Osteoblast (primary cell): ENCODE results near the gene RAP1GAP. TPM values are rescaled to one million over a fixed set of nuclear protein-coding genes. Genes with fewer than 3 reads are reported as not detected.

Experiments used
- DNase-seq: peaks from one replicate; pipeline ENCODE4 v3.0.0; 2011; ENCODE audit warnings: low spot score, mixed read lengths; ENCODE audit not compliant: insufficient read length; ENCODE audit errors: missing footprints
- H2AFZ ChIP-seq: 2 replicates; pipeline ENCODE4 v1.6.0; 2011; ENCODE audit warnings: mild to moderate bottlenecking, low read length
- H3K27ac ChIP-seq: 2 replicates; pipeline ENCODE4 v1.5.1; 2011; ENCODE audit warnings: mild to moderate bottlenecking, low read depth, low read length, moderate library complexity
- H3K27me3 ChIP-seq: 2 replicates; pipeline ENCODE4 v1.6.0; 2012; ENCODE audit warnings: mild to moderate bottlenecking, control low read depth, inconsistent platforms, low read length, moderate library complexity; ENCODE audit not compliant: insufficient read depth
- H3K36me3 ChIP-seq: 2 replicates; pipeline ENCODE4 v1.5.1; 2011; ENCODE audit warnings: mild to moderate bottlenecking, low read length, control low read depth, moderate library complexity; ENCODE audit not compliant: insufficient read depth
- H3K4me1 ChIP-seq: 2 replicates; pipeline ENCODE4 v1.5.1; 2011; ENCODE audit warnings: mild to moderate bottlenecking, low read length, control low read depth, moderate library complexity; ENCODE audit not compliant: insufficient read depth
- H3K4me2 ChIP-seq: 2 replicates; pipeline ENCODE4 v1.6.0; 2011; ENCODE audit warnings: mild to moderate bottlenecking, low read length; ENCODE audit not compliant: insufficient read depth
- H3K4me3 ChIP-seq: fragments of 200-600 bp; sonication (generic); 3 replicates; pipeline ENCODE4 v1.5.1; 2012; ENCODE audit warnings: mild to moderate bottlenecking, low read length, inconsistent platforms; ENCODE audit not compliant: insufficient read depth
- H3K79me2 ChIP-seq: 2 replicates; pipeline ENCODE4 v1.6.0; 2012; ENCODE audit warnings: mild to moderate bottlenecking, low read length, control low read depth, inconsistent platforms; ENCODE audit not compliant: insufficient read depth
- H3K9me3 ChIP-seq: 2 replicates; pipeline ENCODE4 v1.5.1; 2011; ENCODE audit warnings: low read depth, low read length, control low read depth
- H4K20me1 ChIP-seq: 2 replicates; pipeline ENCODE4 v1.6.0; 2012; ENCODE audit warnings: mild to moderate bottlenecking, low read length, control low read depth; ENCODE audit not compliant: insufficient read depth
- total RNA-seq: library from RNA; depleted of rRNA; stranded (reverse); fragments of >200 nt; gene quantifications from 2 replicates; pipeline ENCODE4 v1.2.3, GENCODE V29; 2012
- TF ChIP-seq, protein P1 (sequence below): IDR thresholded peaks from 2 replicates; pipeline ENCODE4 v1.5.1; 2011; ENCODE audit warnings: mild to moderate bottlenecking, low read depth, low read length, moderate library complexity; ENCODE audit errors: extremely low read depth

RAP1GAP gene
- total RNA-seq, 1 donor, result under 0.01 TPM

DNA sequence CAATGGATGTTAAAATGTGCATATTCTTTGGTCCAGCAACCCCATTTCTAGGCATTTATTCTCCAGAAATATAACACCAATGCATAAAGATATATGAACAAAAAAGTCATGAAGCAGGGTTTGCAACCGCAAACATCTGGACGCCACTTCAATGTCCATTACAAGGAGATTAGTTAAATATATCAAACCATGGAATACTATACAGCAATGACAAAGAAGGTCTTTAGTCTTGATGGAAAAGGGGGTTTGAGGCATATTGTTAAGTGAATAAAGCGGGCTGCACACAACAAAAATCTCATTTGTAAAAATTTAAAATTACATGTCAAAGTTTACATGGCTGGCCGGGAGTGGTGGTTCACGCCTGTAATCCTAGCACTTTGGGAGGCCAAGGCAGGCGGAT lies 31.6 kb downstream of the RAP1GAP start:
- TF ChIP-seq, protein P1, sequence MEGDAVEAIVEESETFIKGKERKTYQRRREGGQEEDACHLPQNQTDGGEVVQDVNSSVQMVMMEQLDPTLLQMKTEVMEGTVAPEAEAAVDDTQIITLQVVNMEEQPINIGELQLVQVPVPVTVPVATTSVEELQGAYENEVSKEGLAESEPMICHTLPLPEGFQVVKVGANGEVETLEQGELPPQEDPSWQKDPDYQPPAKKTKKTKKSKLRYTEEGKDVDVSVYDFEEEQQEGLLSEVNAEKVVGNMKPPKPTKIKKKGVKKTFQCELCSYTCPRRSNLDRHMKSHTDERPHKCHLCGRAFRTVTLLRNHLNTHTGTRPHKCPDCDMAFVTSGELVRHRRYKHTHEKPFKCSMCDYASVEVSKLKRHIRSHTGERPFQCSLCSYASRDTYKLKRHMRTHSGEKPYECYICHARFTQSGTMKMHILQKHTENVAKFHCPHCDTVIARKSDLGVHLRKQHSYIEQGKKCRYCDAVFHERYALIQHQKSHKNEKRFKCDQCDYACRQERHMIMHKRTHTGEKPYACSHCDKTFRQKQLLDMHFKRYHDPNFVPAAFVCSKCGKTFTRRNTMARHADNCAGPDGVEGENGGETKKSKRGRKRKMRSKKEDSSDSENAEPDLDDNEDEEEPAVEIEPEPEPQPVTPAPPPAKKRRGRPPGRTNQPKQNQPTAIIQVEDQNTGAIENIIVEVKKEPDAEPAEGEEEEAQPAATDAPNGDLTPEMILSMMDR, result no peak
- no peaks in the 10 kb centered on the region for H4K20me1 ChIP-seq

DNA sequence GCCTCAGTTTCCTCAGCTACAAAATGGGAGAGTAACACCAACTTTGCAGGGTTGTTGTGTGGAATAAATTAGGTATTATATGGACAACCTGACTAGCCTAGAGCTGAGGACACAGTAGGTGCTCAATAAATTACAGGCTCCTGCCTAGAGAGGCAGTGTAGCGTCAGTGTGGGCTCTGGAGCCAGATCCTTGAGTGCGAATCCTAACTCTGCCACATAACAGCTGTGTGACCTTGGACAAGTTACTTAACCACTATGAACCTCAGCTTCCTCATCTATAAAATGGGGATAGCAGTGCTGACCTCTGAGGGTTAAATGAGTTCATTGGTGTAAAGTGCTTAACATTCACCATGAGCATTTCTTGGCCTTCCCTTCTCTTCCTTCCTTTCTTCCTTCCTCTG lies 33.1 kb downstream of the RAP1GAP start:
- H3K27ac ChIP-seq, result no peak overlapping the region
- H2AFZ ChIP-seq, result no peak overlapping the region
- no peak for DNase-seq
- no peaks in the 10 kb centered on the region for H4K20me1 ChIP-seq
- TF ChIP-seq, protein P1, result no peak
- no peaks in the 10 kb centered on the region for H3K9me3 ChIP-seq
- H3K4me1 ChIP-seq, result no peaks in the 10 kb centered on the region
- peaks cover 10% of the 10 kb centered on the region for H3K27me3 ChIP-seq
- no peak overlapping the region for H3K4me2 ChIP-seq
- H3K4me3 ChIP-seq, result no peak overlapping the region
- H3K79me2 ChIP-seq, result no peaks in the 10 kb centered on the region
- H3K36me3 ChIP-seq, result no peaks in the 10 kb centered on the region

More for the DNA sequence above, 31.6 kb downstream of the RAP1GAP start:
- Histone ChIP-seq H2AFZ (no peak overlapping the region), H3K4me1 (no peaks in the 10 kb centered on the region), H3K9me3 (no peaks in the 10 kb centered on the region), H3K36me3 (no peaks in the 10 kb centered on the region), H3K4me3 (no peak overlapping the region), H3K4me2 (no peak overlapping the region), H3K79me2 (no peaks in the 10 kb centered on the region), H3K27ac (no peak overlapping the region), H3K27me3 (peaks cover 10% of the 10 kb centered on the region)
- no peak for DNase-seq

DNA sequence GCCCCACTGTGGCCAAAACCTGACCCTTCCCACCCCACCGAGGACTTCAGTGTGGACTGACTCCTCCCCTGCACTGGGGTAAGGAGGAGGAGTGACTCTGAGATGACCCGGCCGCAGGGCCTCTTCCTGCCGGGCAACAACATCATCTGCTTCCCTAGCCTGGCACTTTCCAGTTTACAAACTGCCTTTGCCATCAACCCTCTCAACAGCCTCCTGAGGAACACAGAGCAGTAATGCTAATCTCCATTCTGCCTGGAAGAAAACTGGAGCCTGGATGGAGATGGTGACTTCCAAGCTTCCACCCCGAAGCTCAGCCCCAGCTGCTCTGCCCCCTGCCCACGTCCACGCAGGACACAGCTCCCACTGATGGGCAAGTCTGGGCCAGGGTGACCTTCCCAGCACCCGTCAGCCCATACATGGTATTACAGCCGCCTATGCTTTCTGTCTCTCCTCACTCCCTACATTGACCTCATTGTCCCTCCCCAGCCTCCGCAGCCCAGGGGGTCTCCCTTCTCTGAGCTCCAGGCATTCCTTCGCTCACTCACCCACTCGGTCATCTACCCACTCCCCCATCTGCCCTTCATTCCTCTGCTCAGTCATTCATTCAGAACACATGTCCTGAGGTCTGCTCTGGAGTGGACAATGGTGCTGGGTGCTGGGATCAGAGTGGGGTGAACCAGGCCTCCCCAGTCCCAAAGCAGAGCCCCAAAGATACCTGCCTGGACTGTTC lies 34.2 kb downstream of the RAP1GAP start:
- no peak for DNase-seq
- Histone ChIP-seq H3K36me3 (no peaks in the 10 kb centered on the region), H3K4me2 (no peak overlapping the region), H3K4me3 (no peak overlapping the region), H3K79me2 (no peaks in the 10 kb centered on the region), H3K4me1 (no peaks in the 10 kb centered on the region), H3K27me3 (peaks cover 10% of the 10 kb centered on the region), H4K20me1 (no peaks in the 10 kb centered on the region), H3K27ac (no peak overlapping the region), H2AFZ (no peak overlapping the region), H3K9me3 (no peaks in the 10 kb centered on the region)
- TF ChIP-seq, protein P1, result no peak

DNA sequence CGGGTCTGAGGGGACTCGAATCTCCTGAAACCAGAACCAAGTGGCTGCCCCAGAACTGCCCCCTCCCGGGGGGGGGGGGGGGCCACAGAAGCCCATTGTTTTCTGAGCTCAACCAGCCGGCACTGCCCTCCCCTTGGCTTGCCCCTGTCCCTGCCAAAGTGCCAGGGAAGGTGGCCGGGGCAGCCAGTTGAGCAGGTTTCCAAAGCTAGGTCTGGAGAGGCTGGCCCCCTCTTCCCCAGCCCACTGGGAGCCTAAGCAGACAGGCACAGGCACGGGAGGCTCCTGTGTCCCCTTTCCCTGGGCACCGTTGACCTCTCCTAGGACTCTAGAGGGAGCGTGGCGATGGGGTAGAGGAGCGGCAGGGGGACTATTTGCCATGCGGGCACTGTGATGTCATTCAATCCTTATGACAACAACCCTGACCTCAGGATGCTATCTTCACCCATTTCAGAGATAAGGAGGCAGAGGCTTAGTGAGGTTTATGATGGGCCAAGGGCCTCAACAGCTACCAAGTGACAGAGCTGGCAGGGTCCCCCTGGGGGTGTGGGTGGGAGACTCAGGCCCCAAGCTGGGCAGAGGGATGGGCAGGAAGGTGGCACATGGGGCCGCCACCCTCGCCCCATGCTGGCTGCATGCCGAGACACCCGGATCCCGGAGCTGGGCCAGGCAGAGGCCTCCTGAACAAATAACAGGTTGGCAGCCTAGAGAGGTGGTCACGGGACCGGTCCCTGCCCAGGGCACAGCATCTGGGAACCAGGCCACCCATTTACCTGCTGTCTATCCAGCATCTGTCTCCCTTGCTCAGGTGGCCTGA lies 35.0 kb downstream of the RAP1GAP start:
- Histone ChIP-seq H3K4me1 (no peaks in the 10 kb centered on the region), H2AFZ (no peak overlapping the region), H3K79me2 (no peaks in the 10 kb centered on the region), H3K4me2 (no peak overlapping the region), H3K36me3 (no peaks in the 10 kb centered on the region), H3K27me3 (peaks cover 10% of the 10 kb centered on the region), H4K20me1 (no peaks in the 10 kb centered on the region), H3K4me3 (no peak overlapping the region), H3K9me3 (no peaks in the 10 kb centered on the region), H3K27ac (no peak overlapping the region)
- DNase-seq, result no peak
- TF ChIP-seq, protein P1, result no peak
